ENCODE data around the gene DEK.
A peak's percentile ranks its signal among the peaks of the same experiment; 100 is the strongest.

DEK gene

GRCh38 chr6:18308070-18308735 is 43.9 kb upstream of the DEK start:
- no peaks in the 10 kb centered on the region for H3K9me3 ChIP-seq (ENCODE audit: insufficient read depth, low read length)
- no peak overlapping the region for H3K4me3 ChIP-seq (ENCODE audit: low read length)
- no peak overlapping the region for H3K4me2 ChIP-seq (ENCODE audit: low read length)
- no peaks in the 10 kb centered on the region for H4K20me1 ChIP-seq (ENCODE audit: insufficient read depth, low read length)
- no peaks in the 10 kb centered on the region for H3K36me3 ChIP-seq (replicated peaks; ENCODE audit: low read depth, low read length)
- TF ChIP-seq EZH2phosphoT487 (IDR thresholded peaks at IDR 0.05; ENCODE audit: low read depth): no peak
- TF ChIP-seq, protein P1, sequence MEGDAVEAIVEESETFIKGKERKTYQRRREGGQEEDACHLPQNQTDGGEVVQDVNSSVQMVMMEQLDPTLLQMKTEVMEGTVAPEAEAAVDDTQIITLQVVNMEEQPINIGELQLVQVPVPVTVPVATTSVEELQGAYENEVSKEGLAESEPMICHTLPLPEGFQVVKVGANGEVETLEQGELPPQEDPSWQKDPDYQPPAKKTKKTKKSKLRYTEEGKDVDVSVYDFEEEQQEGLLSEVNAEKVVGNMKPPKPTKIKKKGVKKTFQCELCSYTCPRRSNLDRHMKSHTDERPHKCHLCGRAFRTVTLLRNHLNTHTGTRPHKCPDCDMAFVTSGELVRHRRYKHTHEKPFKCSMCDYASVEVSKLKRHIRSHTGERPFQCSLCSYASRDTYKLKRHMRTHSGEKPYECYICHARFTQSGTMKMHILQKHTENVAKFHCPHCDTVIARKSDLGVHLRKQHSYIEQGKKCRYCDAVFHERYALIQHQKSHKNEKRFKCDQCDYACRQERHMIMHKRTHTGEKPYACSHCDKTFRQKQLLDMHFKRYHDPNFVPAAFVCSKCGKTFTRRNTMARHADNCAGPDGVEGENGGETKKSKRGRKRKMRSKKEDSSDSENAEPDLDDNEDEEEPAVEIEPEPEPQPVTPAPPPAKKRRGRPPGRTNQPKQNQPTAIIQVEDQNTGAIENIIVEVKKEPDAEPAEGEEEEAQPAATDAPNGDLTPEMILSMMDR (IDR thresholded peaks at IDR 0.05; ENCODE audit: low read depth, low read length): no peak
- H3K79me2 ChIP-seq (ENCODE audit: low read length): no peaks in the 10 kb centered on the region
- H3K27me3 ChIP-seq (ENCODE audit: low read depth, low read length): no peaks in the 10 kb centered on the region
- no peak overlapping the region for H2AFZ ChIP-seq (ENCODE audit: low read depth, low read length)
- no peak overlapping the region for H3K27ac ChIP-seq (ENCODE audit: low read length)
- no peak overlapping the region for H3K9ac ChIP-seq (ENCODE audit: low read length)
- no peaks in the 10 kb centered on the region for H3K4me1 ChIP-seq (ENCODE audit: low read length)

DNA sequence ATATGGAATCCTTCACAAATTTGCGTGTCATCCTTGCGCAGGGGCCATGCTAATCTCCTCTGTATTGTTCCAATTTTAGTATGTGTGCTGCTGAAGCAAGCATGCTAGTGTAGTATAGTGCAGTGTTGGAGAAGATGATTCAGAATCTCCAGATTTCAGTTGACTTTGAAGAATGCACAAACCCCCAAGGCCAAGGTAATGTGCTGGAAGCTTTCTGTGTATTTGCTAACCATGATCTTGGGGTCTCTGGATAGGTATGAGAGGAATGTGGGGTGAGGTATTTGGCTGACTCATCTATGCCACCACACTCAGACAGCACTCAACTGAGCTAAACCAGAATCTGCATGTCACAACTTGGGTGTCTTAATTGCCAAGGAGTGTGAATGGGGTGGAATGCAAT is 42.6 kb upstream of the DEK start:
- Histone ChIP-seq H3K79me2 (ENCODE audit: low read length) (no peaks in the 10 kb centered on the region), H3K4me2 (ENCODE audit: low read length) (no peak overlapping the region), H3K9me3 (ENCODE audit: insufficient read depth, low read length) (no peaks in the 10 kb centered on the region), H3K9ac (ENCODE audit: low read length) (no peak overlapping the region), H2AFZ (ENCODE audit: low read depth, low read length) (no peak overlapping the region), H3K27ac (ENCODE audit: low read length) (no peak overlapping the region), H3K4me3 (ENCODE audit: low read length) (no peak overlapping the region), H4K20me1 (ENCODE audit: insufficient read depth, low read length) (no peaks in the 10 kb centered on the region), H3K36me3 (replicated peaks; ENCODE audit: low read depth, low read length) (no peaks in the 10 kb centered on the region), H3K4me1 (ENCODE audit: low read length) (no peaks in the 10 kb centered on the region), H3K27me3 (ENCODE audit: low read depth, low read length) (no peaks in the 10 kb centered on the region)
- TF ChIP-seq, protein P1 (IDR thresholded peaks at IDR 0.05; ENCODE audit: low read depth, low read length): no peak
- no peak for TF ChIP-seq EZH2phosphoT487 (IDR thresholded peaks at IDR 0.05; ENCODE audit: low read depth)

GRCh38 chr6:18302561-18303439 is 38.5 kb upstream of the DEK start:
- no peak for TF ChIP-seq EZH2phosphoT487 (IDR thresholded peaks at IDR 0.05; ENCODE audit: low read depth)
- TF ChIP-seq, protein P1 (IDR thresholded peaks at IDR 0.05; ENCODE audit: low read depth, low read length): peak; percentile 24; the same call in 1 of the 2 replicates
- Histone ChIP-seq H2AFZ (ENCODE audit: low read depth, low read length) (no peak overlapping the region), H4K20me1 (ENCODE audit: insufficient read depth, low read length) (no peaks in the 10 kb centered on the region), H3K27ac (ENCODE audit: low read length) (no peak overlapping the region), H3K9ac (ENCODE audit: low read length) (no peak overlapping the region), H3K36me3 (replicated peaks; ENCODE audit: low read depth, low read length) (no peaks in the 10 kb centered on the region), H3K4me3 (ENCODE audit: low read length) (no peak overlapping the region), H3K9me3 (ENCODE audit: insufficient read depth, low read length) (no peaks in the 10 kb centered on the region), H3K27me3 (ENCODE audit: low read depth, low read length) (no peaks in the 10 kb centered on the region), H3K79me2 (ENCODE audit: low read length) (no peaks in the 10 kb centered on the region), H3K4me2 (ENCODE audit: low read length) (no peak overlapping the region), H3K4me1 (ENCODE audit: low read length) (no peaks in the 10 kb centered on the region)

Data from OCI-LY3 (cell line).